ENCODE measurements around the gene TCF4. TPM values are rescaled to one million over a fixed set of nuclear protein-coding genes. Genes with fewer than 3 reads are reported as not detected.

The TCF4 gene
- polyA plus RNA-seq, 1 experiment, result 47.3 TPM

DNA sequence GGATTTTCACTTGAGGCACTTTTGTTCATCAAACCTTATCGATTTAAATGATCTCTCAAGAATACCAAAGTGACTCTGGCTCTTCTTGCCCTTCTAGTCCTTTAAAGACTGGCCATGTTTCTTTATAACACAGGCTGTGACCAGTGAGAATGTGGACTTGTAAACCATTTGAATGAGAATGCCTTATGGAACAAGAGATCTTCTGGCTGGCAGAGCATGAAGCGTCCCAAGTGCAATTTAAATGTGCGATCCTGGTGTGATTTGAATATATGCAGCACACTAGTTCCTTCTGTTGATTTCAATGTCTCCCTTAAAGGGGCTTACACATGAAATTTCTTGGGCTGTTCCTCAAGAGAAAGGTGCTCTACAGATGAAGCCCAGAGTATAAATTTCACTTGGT, 366.4 kb downstream of the TCF4 start:
- Histone ChIP-seq H3K4me3 (ENCODE audit: low read depth, low read length) (no peak overlapping the region), H3K9me3 (ENCODE audit: control insufficient read depth, insufficient read depth, low read length) (no peaks in the 10 kb centered on the region), H3K27ac (ENCODE audit: low read depth, low read length) (no peak overlapping the region), H3K27me3 (ENCODE audit: control insufficient read depth, insufficient read depth, low read length) (no peaks in the 10 kb centered on the region)
- TF ChIP-seq, protein P1, sequence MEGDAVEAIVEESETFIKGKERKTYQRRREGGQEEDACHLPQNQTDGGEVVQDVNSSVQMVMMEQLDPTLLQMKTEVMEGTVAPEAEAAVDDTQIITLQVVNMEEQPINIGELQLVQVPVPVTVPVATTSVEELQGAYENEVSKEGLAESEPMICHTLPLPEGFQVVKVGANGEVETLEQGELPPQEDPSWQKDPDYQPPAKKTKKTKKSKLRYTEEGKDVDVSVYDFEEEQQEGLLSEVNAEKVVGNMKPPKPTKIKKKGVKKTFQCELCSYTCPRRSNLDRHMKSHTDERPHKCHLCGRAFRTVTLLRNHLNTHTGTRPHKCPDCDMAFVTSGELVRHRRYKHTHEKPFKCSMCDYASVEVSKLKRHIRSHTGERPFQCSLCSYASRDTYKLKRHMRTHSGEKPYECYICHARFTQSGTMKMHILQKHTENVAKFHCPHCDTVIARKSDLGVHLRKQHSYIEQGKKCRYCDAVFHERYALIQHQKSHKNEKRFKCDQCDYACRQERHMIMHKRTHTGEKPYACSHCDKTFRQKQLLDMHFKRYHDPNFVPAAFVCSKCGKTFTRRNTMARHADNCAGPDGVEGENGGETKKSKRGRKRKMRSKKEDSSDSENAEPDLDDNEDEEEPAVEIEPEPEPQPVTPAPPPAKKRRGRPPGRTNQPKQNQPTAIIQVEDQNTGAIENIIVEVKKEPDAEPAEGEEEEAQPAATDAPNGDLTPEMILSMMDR (IDR thresholded peaks at IDR 0.05; ENCODE audit: low read depth, low read length), result no peak
- DNase-seq (ENCODE audit: low read depth, low spot score), result no peak
- POLR2A ChIA-PET, result no interaction called here
- CTCF ChIA-PET, result no interaction called here

DNA sequence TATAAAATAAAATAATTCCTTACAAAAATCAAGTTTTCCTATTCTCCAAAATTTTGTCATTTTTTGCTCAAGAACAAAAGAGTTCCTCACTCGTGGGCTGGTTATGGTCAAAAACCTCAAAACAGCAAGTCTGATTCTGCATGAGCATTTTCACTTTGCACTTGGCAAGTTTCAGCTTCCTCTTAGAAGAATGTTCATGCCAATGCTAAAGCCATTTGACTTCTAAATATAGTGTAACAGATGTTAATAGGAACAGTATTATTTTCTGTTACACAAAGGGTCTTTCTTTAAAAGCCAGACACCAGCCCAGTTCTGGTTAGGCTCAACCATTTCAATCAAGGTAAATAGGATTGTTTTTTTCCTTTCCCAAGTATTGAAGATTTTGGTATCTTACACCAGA, 367.5 kb downstream of the TCF4 start:
- CTCF ChIA-PET, result no interaction called here
- H3K4me3 ChIP-seq (ENCODE audit: low read depth, low read length), result no peak overlapping the region
- H3K27ac ChIP-seq (ENCODE audit: low read depth, low read length), result no peak overlapping the region
- no peak for DNase-seq (ENCODE audit: low read depth, low spot score)
- POLR2A ChIA-PET, result no interaction called here
- TF ChIP-seq, protein P1 (IDR thresholded peaks at IDR 0.05; ENCODE audit: low read depth, low read length), result no peak
- H3K27me3 ChIP-seq (ENCODE audit: control insufficient read depth, insufficient read depth, low read length), result no peaks in the 10 kb centered on the region
- H3K9me3 ChIP-seq (ENCODE audit: control insufficient read depth, insufficient read depth, low read length), result no peaks in the 10 kb centered on the region

DNA sequence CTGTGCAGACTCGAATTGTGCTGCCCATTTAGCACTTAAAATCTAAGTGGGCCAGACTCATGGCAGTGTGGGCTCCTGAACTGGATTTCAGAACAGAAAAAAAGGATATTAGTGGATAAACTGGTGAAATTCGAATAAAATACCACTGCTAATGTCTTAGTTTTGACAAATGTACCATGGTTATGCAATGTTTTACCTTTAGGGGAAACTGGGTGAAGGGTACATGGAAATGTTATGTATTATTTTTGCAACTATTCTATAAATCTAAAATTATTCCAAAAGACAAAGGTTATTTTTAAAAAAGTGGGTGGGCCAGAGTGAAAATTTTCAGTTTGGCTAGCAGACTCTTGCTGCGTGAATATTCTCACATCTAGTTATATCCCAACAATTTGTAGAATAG, 368.2 kb downstream of the TCF4 start:
- ChIA-PET CTCF (no interaction called here), POLR2A (no interaction called here)
- Histone ChIP-seq H3K27ac (ENCODE audit: low read depth, low read length) (no peak overlapping the region), H3K9me3 (ENCODE audit: control insufficient read depth, insufficient read depth, low read length) (no peaks in the 10 kb centered on the region), H3K4me3 (ENCODE audit: low read depth, low read length) (no peak overlapping the region), H3K27me3 (ENCODE audit: control insufficient read depth, insufficient read depth, low read length) (no peaks in the 10 kb centered on the region)
- TF ChIP-seq, protein P1 (IDR thresholded peaks at IDR 0.05; ENCODE audit: low read depth, low read length), result no peak
- DNase-seq (ENCODE audit: low read depth, low spot score), result no peak

DNA sequence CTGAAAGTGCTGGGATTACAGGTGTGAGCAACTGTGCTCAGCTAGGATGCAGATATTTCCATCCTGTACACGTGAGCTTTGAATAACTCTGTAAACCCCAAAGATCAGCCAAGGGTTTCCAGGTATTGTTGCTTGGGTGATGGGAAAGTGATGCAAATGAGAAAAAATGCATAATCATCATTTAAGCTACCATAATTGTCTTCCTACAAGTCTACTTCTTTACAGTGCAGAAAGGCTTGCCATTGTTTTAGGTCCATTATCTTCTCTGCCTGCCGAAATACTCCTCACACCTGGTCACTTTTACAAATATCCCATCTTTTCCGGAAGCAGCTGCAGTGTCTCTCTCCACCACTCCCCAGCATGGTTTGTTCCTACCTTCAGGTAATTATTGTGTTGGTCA, 368.9 kb downstream of the TCF4 start:
- no peak overlapping the region for H3K27ac ChIP-seq (ENCODE audit: low read depth, low read length)
- H3K4me3 ChIP-seq (ENCODE audit: low read depth, low read length), result no peak overlapping the region
- ChIA-PET POLR2A (no interaction called here), CTCF (interaction anchor here (1.2 kb wide), 1 partner anchor 96 kb away, joined by 3 read pairs; no protein-coding TSS in a partner anchor)
- TF ChIP-seq, protein P1 (IDR thresholded peaks at IDR 0.05; ENCODE audit: low read depth, low read length), result no peak
- DNase-seq (ENCODE audit: low read depth, low spot score), result no peak
- H3K27me3 ChIP-seq (ENCODE audit: control insufficient read depth, insufficient read depth, low read length), result no peaks in the 10 kb centered on the region
- H3K9me3 ChIP-seq (ENCODE audit: control insufficient read depth, insufficient read depth, low read length), result no peaks in the 10 kb centered on the region

DNA sequence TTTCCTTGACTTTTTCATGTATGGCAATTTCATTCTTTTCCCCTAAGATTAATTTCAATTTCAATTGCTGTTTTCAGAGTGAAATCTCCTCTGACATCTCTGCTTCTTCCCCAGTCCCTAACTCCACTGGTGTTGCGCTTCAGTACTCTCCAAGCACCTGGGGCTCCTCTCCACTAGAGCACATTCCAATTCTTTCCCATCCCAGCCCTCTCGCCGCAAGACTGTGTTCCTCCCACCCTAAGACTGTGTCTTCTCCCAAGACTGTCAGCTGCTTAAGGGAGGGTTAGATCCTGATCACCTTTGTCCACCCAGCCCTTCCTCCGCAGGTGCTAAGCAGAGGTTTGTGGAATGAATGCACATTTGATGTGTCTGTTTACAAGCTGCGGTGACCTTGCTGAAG, 373.0 kb downstream of the TCF4 start:
- CTCF ChIA-PET, result interaction anchor here (0.7 kb wide), 1 partner anchor 25 kb away, joined by 3 read pairs; no protein-coding TSS in a partner anchor
- no peak for DNase-seq (ENCODE audit: low read depth, low spot score)
- H3K9me3 ChIP-seq (ENCODE audit: control insufficient read depth, insufficient read depth, low read length), result no peaks in the 10 kb centered on the region
- peaks cover 3% of the 10 kb centered on the region for H3K27me3 ChIP-seq (ENCODE audit: control insufficient read depth, insufficient read depth, low read length)
- POLR2A ChIA-PET, result no interaction called here
- no peak overlapping the region for H3K4me3 ChIP-seq (ENCODE audit: low read depth, low read length)
- no peak overlapping the region for H3K27ac ChIP-seq (ENCODE audit: low read depth, low read length)
- TF ChIP-seq, protein P1 (IDR thresholded peaks at IDR 0.05; ENCODE audit: low read depth, low read length), result no peak

Measured in AG04450 (cell line).